Thyroid gland (tissue), 4 donors: Measurements from ENCODE around the gene NEURL1. TPM values are rescaled to one million over a fixed set of nuclear protein-coding genes. Genes with fewer than 3 reads are reported as not detected.

Experiments used
- DNase-seq, 2 donors: peaks; one replicate each; pipeline ENCODE4 v3.0.0-alpha.2; 2019
- H3K27ac ChIP-seq, 3 donors: fragments of 200-600 bp; sonication (generic); 1 replicate in 2 of 3; 2 replicates in 1 of 3; pipeline ENCODE4 v1.5.1; 2016 to 2019; ENCODE audit warnings: mild to moderate bottlenecking in 1 of 3, moderate library complexity in 1 of 3
- H3K27me3 ChIP-seq: fragments of 200-600 bp; sonication (generic); one replicate; pipeline ENCODE4 v1.5.1; 2019
- H3K36me3 ChIP-seq, 2 donors: fragments of 200-600 bp; sonication (generic); one replicate each; pipeline ENCODE4 v1.5.1; 2016 to 2019
- H3K4me1 ChIP-seq, 2 donors: fragments of 200-600 bp; sonication (generic); one replicate each; pipeline ENCODE4 v1.5.1; 2017 to 2019
- H3K4me3 ChIP-seq, 3 donors: fragments of 200-600 bp; sonication (generic); replicated peaks in 1 of 3; 1 replicate in 2 of 3; 2 replicates in 1 of 3; pipeline ENCODE4 v1.5.1; 2016; ENCODE audit warnings: mild to moderate bottlenecking in 1 of 3
- H3K9me3 ChIP-seq: fragments of 200-600 bp; sonication (generic); one replicate; pipeline ENCODE4 v1.5.1; 2017
- POLR2A ChIP-seq, 2 donors: fragments of 450-650 bp; IDR thresholded peaks; one replicate each; pipeline ENCODE4 v1.6.1; 2017; ENCODE audit warnings: antibody characterized with exemption in 2 of 2, mild to moderate bottlenecking in 2 of 2, moderate library complexity in 1 of 2
- WGBS, 2 donors: methylation state at CpG; one replicate each; pipeline ENCODE4 v1.1.5; 2017; 5-methylcytosine and 5-hydroxymethylcytosine counted together
- intact Hi-C: fragments of 100-400 bp; cut with DNase I; formaldehyde crosslinking; loops from one replicate; pipeline ENCODE4 v1.15.1; 2023
- total RNA-seq, 4 donors: library from RNA; depleted of rRNA; stranded (reverse); fragments of >200 nt; gene quantifications; one replicate each; pipeline ENCODE4 v1.2.3, GENCODE V29; 2016
- TF ChIP-seq, protein P1 (sequence below), 6 experiments: fragments of 200-600 bp in 3 of 6; fragments of 450-650 bp in 3 of 6; sonication (generic) in 3 of 6; IDR thresholded peaks; one replicate each; pipeline ENCODE4 v1.5.1; 2016 to 2019; ENCODE audit warnings: antibody characterized with exemption in 6 of 6, mild to moderate bottlenecking in 2 of 6, inconsistent platforms in 1 of 6, moderate library complexity in 1 of 6

NEURL1 gene
- total RNA-seq, 4 donors from 2014 or later, result 1.1 TPM; not detected in 3

DNA sequence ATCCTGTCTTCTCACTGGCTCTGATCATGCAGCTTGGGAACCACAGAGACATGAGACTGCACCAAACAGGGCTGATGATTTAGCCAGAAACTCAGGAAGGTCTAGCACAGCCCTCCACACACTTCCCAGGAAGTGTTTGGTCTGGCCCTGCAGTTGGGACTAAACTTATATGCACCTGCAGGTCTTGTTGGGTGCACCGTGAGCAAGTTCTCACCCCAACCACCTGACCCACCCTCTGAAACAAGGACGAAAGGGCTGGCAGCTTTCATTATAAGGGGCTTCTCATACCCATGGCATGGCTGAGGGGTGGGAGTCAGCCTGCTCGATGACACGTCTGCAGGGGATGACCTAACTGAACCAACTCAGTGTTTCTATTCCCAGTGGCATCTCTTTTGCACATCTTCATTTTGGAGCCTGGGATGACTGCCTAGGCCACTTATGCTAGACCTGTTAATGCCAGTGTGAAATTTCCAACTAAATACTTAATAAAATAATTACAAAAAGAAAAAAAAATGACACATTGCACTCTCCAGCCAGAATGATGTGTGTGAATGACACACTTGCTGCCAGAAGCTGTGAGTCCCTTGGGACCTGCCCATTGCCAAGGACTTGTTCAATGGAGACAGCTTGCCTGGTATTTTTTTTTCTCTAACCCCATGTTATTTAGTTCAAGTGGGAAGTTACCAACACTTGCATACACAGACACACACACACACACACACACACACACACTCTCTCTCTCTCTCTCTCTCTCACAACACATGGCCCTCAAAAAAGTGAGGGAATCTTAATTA lies 102.6 kb downstream of the NEURL1 start:
- 91 to 98% methylated on average over 4 of the region's 4 CpGs for WGBS, 2 donors
- no peak for TF ChIP-seq POLR2A (IDR thresholded peaks at IDR 0.05)
- TF ChIP-seq, protein P1, sequence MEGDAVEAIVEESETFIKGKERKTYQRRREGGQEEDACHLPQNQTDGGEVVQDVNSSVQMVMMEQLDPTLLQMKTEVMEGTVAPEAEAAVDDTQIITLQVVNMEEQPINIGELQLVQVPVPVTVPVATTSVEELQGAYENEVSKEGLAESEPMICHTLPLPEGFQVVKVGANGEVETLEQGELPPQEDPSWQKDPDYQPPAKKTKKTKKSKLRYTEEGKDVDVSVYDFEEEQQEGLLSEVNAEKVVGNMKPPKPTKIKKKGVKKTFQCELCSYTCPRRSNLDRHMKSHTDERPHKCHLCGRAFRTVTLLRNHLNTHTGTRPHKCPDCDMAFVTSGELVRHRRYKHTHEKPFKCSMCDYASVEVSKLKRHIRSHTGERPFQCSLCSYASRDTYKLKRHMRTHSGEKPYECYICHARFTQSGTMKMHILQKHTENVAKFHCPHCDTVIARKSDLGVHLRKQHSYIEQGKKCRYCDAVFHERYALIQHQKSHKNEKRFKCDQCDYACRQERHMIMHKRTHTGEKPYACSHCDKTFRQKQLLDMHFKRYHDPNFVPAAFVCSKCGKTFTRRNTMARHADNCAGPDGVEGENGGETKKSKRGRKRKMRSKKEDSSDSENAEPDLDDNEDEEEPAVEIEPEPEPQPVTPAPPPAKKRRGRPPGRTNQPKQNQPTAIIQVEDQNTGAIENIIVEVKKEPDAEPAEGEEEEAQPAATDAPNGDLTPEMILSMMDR (IDR thresholded peaks at IDR 0.05), result no peak

DNA sequence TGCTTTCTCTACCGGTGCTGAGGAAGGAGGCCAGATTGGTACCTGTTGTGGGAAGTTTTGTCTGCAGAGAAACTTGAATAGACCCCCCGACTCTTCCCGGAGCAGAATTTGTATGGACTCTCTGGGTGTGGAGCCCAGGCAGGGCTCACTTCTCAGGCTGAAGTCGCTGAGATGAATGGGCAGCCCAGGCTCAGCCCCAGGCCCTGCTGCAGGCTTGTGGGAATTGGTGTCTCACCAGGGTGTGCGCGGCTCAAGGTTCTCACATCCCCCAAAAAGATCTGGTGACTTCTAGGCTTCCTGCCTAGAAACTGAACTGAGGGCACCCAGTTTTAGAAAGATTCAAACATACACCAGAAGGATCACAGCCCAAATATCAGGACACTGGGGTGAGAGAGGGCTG lies 103.5 kb downstream of the NEURL1 start:
- no peaks in the 10 kb centered on the region for H3K27me3 ChIP-seq
- no peak for TF ChIP-seq POLR2A (IDR thresholded peaks at IDR 0.05)
- no peak overlapping the region for H3K27ac ChIP-seq
- no peaks in the 10 kb centered on the region for H3K9me3 ChIP-seq
- H3K4me1 ChIP-seq, result no peaks in the 10 kb centered on the region
- DNase-seq, result no peak
- whole genome bisulfite sequencing, 2 donors, result 82 to 92% methylated on average over 6 of the region's 6 CpGs
- intact Hi-C loops, result no loop called here
- H3K4me3 ChIP-seq, result no peak overlapping the region
- H3K36me3 ChIP-seq, result no peaks in the 10 kb centered on the region

More for the DNA sequence above, 102.6 kb downstream of the NEURL1 start:
- no peaks in the 10 kb centered on the region for H3K36me3 ChIP-seq
- H3K4me1 ChIP-seq, result no peaks in the 10 kb centered on the region
- no peak for DNase-seq
- H3K4me3 ChIP-seq, result no peak overlapping the region
- intact Hi-C loops, result no loop called here
- no peak overlapping the region for H3K27ac ChIP-seq
- no peaks in the 10 kb centered on the region for H3K27me3 ChIP-seq
- no peaks in the 10 kb centered on the region for H3K9me3 ChIP-seq

DNA sequence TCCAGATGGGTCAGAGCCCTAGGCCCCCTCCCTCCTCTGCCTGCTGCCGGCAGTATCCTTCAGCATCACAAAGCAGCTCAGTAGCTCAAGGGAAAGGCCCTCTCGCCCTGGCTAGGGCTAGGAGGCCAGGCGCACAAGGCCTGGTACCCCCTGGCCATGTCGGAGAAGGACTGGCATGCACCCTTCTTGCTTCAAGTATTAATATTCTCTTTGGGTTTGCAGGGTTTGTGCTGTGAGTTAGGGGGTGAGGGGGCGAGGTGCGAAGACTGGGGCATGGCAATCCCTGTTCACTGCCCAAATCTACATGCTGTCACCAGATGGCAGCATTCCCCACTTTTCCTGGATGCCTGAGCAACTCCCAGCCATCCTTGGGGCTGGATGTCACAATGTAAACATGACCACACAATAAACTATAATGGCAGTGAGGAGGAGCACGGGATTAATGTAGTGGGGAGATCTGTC lies 105.2 kb downstream of the NEURL1 start:
- H3K4me3 ChIP-seq, result no peak overlapping the region
- WGBS, 2 donors, result 53 to 56% methylated on average over 7 of the region's 7 CpGs
- peak; percentile 48 to 57 for DNase-seq
- H3K27ac ChIP-seq, result no peak overlapping the region
- no peaks in the 10 kb centered on the region for H3K27me3 ChIP-seq
- no peaks in the 10 kb centered on the region for H3K9me3 ChIP-seq
- TF ChIP-seq, protein P1 (IDR thresholded peaks at IDR 0.05), result peak in 4 of 6 experiments; percentile 29 to 68 (median 62)
- TF ChIP-seq POLR2A (IDR thresholded peaks at IDR 0.05), result no peak
- no peaks in the 10 kb centered on the region for H3K36me3 ChIP-seq
- no peaks in the 10 kb centered on the region for H3K4me1 ChIP-seq
- intact Hi-C loops, result no loop called here

DNA sequence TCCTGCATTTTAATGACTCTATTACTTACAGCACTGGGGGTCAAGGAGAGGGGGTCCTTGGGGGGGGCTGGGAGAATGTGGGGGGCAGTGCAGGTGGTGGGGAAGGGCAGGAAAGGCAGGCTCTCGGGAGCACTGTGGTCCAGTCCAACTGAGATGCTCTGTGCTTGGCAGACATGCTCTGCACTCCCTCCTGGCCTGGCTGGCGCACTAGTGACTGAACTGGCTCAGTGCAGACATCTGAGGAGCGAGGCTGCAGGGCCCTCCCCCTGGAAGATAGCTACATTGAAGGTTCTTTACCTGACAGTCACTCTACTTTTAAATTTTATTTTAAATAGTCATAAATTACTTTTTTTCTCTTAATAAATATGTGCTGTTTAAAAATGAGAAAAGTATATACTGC lies 105.7 kb downstream of the NEURL1 start:
- Histone ChIP-seq H3K4me3 (no peak overlapping the region), H3K27me3 (no peaks in the 10 kb centered on the region), H3K27ac (no peak overlapping the region), H3K36me3 (no peaks in the 10 kb centered on the region), H3K4me1 (no peaks in the 10 kb centered on the region), H3K9me3 (no peaks in the 10 kb centered on the region)
- DNase-seq, result no peak
- TF ChIP-seq, protein P1 (IDR thresholded peaks at IDR 0.05), result no peak
- no peak for TF ChIP-seq POLR2A (IDR thresholded peaks at IDR 0.05)
- 77 to 79% methylated on average over 3 of the region's 3 CpGs for WGBS, 2 donors
- intact Hi-C loops, result no loop called here

DNA sequence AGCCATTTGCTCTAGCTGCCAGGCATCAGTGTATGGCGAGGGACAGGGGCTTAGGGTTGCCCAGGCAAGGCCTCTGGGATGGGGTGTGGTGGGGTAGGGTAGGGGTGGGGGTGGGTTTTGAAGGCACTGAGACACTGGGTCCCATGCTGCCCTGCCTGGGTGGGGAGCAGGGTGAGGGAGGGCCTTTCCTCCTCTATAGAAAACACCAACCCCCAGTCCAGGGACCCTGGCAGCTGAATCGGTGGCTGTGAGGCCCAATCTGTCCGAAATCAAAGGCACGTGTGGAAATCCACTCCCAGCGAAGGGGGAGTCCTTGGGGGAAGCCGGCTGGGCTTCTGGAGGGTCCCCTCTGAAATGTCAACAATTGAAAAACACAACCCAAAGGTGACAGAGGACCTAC lies 106.4 kb downstream of the NEURL1 start:
- no peak overlapping the region for H3K4me3 ChIP-seq
- no peak for DNase-seq
- no peaks in the 10 kb centered on the region for H3K27me3 ChIP-seq
- no peak for TF ChIP-seq POLR2A (IDR thresholded peaks at IDR 0.05)
- TF ChIP-seq, protein P1 (IDR thresholded peaks at IDR 0.05), result no peak
- no peaks in the 10 kb centered on the region for H3K9me3 ChIP-seq
- no peak overlapping the region for H3K27ac ChIP-seq
- H3K36me3 ChIP-seq, result no peaks in the 10 kb centered on the region
- intact Hi-C loops, result no loop called here
- H3K4me1 ChIP-seq, result no peaks in the 10 kb centered on the region
- 90 to 96% methylated on average over 6 of the region's 6 CpGs for WGBS, 2 donors
